Activated CD4-positive, alpha-beta T cell treated with anti-CD3 and anti-CD28 coated beads for 1 hour (primary cell): Measurements from ENCODE around the gene PEX14.
A peak's percentile ranks its signal among the peaks of the same experiment; 100 is the strongest.
"Not testable (repeated sequence)": the region's sequence is repeated elsewhere in the genome, so short reads cannot be mapped to it uniquely, and the experiment has no call there.

ENCODE experiments used
- DNase-seq: peaks from one replicate; pipeline ENCODE4 v3.0.0-alpha.2; 2020

PEX14 gene, protein sequence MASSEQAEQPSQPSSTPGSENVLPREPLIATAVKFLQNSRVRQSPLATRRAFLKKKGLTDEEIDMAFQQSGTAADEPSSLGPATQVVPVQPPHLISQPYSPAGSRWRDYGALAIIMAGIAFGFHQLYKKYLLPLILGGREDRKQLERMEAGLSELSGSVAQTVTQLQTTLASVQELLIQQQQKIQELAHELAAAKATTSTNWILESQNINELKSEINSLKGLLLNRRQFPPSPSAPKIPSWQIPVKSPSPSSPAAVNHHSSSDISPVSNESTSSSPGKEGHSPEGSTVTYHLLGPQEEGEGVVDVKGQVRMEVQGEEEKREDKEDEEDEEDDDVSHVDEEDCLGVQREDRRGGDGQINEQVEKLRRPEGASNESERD

DNA sequence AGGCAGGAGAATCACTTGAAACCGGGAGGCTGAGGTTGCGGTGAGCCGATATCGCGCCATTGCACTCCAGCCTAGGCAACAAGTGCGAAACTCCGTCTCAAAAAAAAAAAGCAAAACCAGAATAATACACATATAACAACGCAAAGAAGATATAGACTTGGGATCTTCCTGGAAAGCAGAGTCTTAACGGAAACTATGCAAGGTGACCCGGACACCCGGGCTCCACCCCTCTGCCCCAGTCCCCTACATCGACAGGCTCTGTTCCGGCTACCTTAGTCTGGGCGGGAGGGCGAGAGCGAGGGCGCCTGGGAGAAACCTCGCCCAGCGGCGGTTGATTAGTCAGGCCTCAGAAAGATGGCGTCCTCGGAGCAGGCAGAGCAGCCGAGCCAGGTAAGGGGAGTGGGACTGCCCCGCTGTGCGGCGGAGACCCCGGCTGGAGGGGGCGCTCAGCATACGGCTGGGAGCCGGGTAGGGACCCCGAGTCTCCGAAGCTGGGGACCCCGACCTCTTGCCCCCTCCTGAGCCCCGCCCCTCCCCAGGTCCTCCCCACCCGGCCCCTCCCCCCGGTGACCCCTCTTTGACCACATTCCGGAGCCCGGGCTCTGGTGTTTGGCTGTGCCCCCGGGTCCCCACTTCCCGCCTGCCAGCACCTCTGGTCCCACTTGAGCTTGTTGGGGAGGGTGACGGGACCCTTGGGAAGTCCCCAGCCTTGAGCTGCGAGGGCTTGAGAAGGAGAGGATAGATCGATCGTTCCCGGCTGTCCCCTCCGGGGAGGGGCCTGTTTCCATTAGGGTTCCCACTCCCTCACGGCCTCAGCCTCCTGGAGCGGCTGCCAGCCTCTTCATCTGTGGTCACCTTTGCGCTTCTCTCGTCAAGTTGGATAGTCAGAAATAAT, at the start of gene PEX14:
Gene PEX14, plus strand, starts transcription at position 338 of the 895 bp plus-strand sequence. Its CDS starts 17 bp downstream, at position 355.
- peak; percentile 74 for DNase-seq

- not testable (repeated sequence) for DNase-seq
These were observed 48.8 kb upstream of the PEX14 start for GRCh38 chr1:10425826-10426534.

GRCh38 chr1:10426535-10426848, 48.3 kb upstream of the PEX14 start:
- DNase-seq = not testable (repeated sequence)

GRCh38 chr1:10428984-10429383, 45.8 kb upstream of the PEX14 start:
- no peak for DNase-seq

DNA sequence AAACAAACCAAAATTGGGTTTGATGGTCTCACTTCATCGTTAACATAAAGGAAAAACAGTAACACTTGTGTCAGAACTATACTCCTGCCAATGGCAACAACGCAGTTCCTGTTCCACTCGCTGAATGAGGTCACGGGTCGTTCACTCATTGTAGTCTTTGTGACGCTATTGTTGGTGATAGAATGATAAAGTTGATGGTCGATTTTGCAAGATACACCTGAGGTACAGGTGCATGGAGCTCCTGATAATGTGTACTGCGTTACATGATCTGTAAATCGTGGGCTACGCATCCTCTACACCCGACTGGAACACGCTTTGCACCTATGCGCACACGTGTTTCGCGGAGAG, 44.9 kb upstream of the PEX14 start:
- DNase-seq = no peak

DNA sequence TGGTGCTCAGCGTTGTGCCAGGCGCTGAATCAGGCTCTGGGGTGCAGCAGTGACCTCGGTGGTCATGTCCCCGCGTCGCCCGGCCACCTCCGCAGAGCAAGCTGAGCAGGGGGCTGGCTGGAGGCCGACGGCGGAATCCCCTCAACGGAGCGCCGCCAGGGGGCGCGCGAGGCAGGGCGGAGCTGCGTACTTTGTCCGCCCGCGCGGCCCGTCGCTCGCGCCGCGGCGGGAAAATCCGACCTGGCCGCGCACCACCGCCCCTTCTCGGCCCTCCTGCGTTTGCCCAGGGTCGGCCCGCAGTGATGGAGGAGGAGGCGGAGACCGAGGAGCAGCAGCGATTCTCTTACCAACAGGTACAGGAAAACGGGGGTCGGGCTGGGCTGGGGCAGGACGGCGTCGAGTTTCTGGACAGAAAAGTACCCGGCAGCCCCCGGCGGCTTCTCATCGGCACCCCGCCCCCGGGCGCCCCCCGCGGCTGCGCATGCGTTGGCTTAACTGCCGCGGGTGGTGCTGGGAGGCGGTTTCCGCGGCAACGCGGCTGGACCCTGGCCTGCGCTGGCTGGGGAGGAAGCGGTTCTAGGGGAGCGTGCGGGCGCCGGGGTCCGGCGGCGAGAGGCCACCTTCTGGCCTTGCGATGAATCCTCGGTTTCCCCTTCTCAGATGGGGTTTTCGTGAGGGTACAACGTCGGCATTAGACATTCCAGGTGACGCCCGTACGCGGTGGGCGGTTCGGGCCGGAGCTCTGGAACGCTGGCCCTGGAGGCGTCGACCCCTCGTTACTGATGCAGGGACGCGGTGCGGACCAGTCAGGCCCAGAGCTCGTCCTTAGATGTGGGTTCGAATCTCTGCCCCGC, 44.3 kb upstream of the PEX14 start, which contains the start of gene CENPS:
Gene CENPS, plus strand, starts transcription at position 218 of the 854 bp plus-strand sequence. Its CDS starts 85 bp downstream, at position 303.
- DNase-seq = peak; percentile 88

DNA sequence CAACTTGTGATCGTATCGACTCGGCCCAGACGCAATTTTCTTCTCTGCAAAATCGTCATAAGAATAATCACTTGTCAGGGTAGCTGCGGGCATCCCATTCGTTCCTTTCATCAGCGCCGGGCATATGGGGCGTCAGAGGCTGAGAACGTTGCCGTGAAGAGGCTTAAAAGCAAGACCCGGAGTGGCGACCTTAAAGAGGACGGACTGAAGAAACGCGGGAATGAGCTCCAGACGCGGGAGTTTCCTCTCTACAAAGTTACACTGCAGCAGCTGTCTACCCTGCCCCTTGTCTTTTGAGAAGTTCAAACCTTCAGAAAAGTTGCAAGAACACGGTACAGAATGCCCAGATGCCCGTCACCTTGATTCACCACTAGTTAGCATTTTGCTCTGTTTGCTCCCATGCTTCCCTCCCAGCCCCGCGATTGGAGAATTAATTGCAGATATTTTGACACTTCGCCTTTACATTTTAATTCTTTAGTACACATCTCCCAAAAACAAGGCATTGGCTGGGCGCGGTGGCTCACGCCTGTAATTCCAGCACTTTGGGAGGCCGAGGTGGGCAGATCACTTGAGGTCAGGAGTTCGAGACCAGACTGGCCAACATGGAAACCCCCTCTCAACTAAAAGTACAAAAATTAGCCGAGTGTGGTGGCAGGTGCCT, 43.5 kb upstream of the PEX14 start:
- no peak for DNase-seq

- no peak for DNase-seq
These were observed 41.6 kb upstream of the PEX14 start for GRCh38 chr1:10432910-10433700.

GRCh38 chr1:10433790-10434189, 41.0 kb upstream of the PEX14 start:
- DNase-seq = no peak

GRCh38 chr1:10434590-10434989, 40.2 kb upstream of the PEX14 start:
- DNase-seq = no peak

DNA sequence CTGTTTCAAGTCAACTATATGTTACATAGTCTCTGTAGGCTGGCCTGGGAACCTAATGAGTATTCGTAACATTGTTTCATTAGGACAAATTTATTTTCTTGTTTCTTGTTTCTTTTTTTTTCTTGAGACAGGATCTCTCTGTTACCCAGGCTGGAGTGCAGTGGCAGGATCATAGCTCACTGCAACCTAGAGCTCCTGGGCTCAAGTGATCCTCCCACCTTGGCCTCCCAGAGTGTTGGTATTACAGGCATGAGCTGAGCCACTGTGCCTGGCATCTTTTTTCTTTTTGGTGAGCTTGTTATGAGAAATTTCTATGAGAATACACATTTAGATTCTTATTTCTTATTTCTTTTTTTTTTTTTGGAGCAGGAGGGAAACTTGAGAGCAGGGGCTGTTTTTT, 37.7 kb upstream of the PEX14 start:
- no peak for DNase-seq

DNA sequence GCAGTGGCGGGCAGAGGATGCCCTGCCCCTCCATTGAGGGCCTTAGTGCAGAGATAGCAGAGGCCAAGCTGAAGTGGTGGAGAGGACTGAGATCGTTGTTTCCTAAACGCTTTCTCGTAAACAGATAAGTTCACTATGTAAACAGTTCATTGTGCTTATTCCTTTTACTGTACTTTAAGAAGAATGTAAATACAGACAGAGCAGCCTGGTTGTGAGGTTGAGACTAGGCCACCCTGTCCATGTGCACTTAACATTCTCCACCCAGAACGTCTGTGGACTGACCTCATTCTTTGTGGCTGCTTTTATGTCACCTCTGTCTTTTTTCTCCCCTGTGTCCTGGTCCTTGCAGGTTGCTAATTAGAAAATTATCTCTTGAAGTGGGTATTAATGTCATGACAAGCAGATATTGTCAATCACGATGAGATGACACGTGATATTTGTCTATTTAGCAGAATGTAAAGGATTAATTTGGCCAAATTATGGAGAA, 36.0 kb upstream of the PEX14 start:
- no peak for DNase-seq

DNA sequence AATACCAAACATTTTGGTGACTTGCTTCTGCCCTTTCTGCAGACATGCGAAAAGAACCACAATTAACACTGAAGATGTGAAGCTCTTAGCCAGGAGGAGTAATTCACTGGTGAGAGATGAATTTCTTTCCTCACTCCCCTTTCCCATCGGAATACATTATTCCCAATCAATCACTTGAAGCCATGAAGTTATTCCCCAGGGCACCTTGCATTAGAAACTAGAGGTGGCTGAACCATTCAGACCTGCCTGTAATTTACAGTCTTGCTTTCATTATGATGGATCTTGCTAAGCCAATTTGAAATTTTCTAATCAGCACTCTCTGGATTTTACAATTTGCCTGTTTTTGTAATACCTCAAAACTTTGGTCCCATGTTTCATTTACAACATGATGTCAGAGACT, 34.4 kb upstream of the PEX14 start:
- DNase-seq = no peak

GRCh38 chr1:10440794-10441193, 34.0 kb upstream of the PEX14 start:
- DNase-seq = no peak

GRCh38 chr1:10444248-10444647, 30.5 kb upstream of the PEX14 start:
- no peak for DNase-seq

DNA sequence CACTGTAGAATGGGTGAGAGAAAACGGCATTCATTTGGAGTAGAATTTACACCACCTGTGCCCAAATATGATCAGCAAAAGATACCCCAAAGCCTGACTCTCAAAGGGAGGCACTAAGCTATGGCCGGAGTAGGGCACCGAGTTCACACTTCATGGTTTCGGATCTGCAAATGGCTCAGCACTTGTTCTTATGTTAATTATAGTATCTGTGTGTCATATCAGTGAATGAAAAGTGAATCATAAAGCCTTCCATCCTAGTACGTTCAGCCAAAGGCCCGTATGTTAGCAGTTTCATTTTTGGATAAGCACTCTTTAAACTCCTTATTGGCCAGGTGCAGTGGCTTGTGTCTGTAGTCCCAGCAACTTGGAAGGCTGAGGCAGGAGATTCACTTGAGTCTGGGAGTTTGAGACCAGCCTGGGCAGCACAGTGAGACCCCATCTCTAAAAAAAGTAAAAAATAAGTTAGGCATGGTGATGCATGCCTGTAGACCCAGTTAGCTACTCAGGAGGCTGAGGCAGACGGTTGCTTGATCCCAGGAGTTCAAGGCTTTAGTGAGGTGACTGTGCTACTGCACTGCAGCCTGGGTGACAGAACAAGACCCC, 29.9 kb upstream of the PEX14 start:
- no peak for DNase-seq

DNA sequence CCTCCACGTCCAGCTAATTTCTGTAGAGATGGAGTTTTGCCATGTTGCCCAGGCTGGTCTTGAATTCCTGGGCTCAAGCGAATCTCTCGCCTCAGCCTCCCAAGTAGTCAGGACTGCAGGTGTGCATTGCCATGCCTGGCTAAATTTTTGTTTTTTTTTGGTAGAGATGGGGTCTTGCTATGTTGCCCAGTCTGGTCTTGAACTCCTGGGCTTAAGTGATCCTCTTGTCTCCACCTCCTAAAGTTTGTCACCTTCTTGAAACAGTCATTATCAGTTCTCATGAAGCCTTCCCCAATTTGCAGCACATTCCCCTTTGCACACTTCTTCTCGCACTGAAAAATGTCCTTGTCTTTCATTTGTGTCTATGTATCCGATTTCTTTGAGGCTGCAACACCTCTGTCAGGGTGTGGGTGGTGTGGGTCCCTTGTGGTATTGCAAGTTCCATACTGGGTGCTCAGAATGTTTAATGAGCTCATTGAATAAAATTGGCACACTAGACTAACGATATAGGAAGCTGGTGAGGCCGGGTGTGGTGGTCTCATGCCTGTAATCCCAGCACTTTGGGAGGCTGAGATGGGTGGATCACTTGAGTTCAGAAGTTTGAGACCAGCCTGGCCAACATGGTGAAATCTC, 27.8 kb upstream of the PEX14 start:
- DNase-seq = no peak

DNA sequence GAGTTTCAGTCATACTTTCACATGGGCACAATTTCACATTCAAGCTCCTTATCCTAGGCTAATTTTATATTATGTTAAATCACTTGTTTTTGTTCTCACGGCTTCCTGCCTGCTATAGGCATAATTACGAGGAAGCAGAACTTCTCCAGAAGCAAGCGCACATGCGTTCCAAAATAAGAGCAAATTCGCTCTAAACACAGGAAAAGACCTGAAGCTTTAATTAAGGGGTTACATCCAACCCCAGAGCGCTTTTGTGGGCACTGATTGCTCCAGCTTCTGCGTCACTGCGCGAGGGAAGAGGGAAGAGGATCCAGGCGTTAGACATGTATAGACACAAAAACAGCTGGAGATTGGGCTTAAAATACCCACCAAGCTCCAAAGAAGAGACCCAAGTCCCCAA, 25.0 kb upstream of the PEX14 start, which contains the start of gene CORT:
Gene CORT, plus strand, starts transcription at position 281 of the 400 bp plus-strand sequence. CDS start 193 bp downstream, outside the sequence.
- no peak for DNase-seq

- DNase-seq = no peak
These were observed 24.5 kb upstream of the PEX14 start for GRCh38 chr1:10450156-10450814.
